ENCODE results near the gene NEK3.
"Not testable (repeated sequence)": the region's sequence is repeated elsewhere in the genome, so short reads cannot be mapped to it uniquely, and the experiment has no call there.

NEK3 gene

DNA sequence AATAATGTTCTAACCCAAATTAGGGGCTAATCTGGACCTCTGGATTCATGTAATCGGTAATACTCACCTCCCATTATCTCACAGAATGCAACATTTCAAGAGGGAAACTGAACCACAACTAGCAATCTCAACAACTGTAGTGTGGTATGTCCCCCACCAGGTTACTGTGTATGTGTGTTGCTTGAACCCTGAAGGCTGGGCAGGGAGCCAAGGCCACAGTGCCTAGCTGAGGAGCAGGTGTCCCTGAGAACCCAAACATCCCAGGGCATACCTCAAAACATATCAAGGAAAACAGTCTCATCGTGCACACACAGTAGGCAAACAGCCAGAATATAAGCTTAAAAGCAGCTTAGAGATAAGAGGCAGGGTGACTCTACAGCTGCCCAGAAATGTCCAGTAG lies 20.5 kb upstream of the NEK3 start:
- Mint-ChIP-seq H3K36me3 (peaks cover 83% of the 10 kb centered on the region), H3K4me3 (no peak overlapping the region), H3K4me1 (no peaks in the 10 kb centered on the region), H3K27ac (no peak overlapping the region), H3K9me3 (no peaks in the 10 kb centered on the region)
- DNase-seq (ENCODE audit: low spot score in 2 of 2) (no peak), ATAC-seq (no peak)

DNA sequence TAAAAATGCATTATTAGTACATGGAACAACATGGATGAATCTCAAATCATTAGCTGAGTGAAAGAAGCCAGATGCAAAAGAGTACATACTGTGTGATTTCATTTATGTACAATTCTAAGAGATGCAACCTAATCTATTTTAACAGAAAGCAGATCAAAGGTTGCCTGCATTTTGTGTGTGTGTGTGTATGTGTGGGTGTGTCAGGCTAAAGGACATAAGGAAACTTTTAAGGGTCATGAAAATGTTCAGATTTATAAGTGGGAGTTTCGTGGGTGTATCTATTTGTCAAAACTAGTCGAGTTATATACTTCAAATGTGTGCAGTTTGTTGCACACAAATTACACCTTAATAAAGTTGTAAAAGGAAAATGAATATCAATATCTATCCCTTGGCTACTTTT lies 17.9 kb upstream of the NEK3 start:
- no peak for ATAC-seq
- no peak for DNase-seq (ENCODE audit: low spot score in 2 of 2)
- Mint-ChIP-seq H3K36me3 (peaks cover 81% of the 10 kb centered on the region), H3K4me3 (no peak overlapping the region), H3K4me1 (no peaks in the 10 kb centered on the region), H3K9me3 (no peaks in the 10 kb centered on the region), H3K27ac (peak overlapping the region; percentile 2)

GRCh38 chr13:52173970-52174369 lies 14.6 kb upstream of the NEK3 start:
- H3K27ac Mint-ChIP-seq; DNase-seq (ENCODE audit: low spot score in 2 of 2); H3K9me3 Mint-ChIP-seq; H3K4me3 Mint-ChIP-seq; H3K4me1 Mint-ChIP-seq; ATAC-seq: not testable (repeated sequence)
- peaks cover 78% of the 10 kb centered on the region for H3K36me3 Mint-ChIP-seq

GRCh38 chr13:52173373-52173772 lies 14.0 kb upstream of the NEK3 start:
- Mint-ChIP-seq H3K4me3 (no peak overlapping the region), H3K27ac (peak overlapping the region; percentile 60), H3K4me1 (no peaks in the 10 kb centered on the region), H3K9me3 (no peaks in the 10 kb centered on the region), H3K36me3 (peaks cover 81% of the 10 kb centered on the region)
- DNase-seq (ENCODE audit: low spot score in 2 of 2): no peak
- no peak for ATAC-seq

DNA sequence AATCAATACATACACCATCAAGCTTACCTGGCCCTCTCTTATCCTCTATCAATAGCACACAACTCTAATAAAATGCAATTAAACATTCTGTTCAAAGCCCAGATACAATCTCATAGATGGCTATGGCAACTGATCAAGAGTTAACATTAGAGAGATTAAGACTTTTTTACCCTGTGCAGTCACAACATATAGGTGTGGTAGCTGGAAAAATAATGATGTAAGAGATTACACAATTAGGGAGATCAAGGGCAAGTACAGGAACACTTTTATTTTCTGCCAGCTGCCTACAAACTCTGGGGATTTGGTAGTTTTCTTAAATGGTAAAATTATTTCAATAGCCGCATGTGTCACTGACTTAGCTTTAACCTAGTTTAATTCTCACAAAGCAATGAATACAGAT lies 12.3 kb upstream of the NEK3 start:
- H3K36me3 Mint-ChIP-seq: peaks cover 85% of the 10 kb centered on the region
- ATAC-seq, H3K27ac Mint-ChIP-seq: not testable (repeated sequence)

GRCh38 chr13:52170828-52171391 lies 11.5 kb upstream of the NEK3 start:
- not testable (repeated sequence) for ATAC-seq; H3K4me3 Mint-ChIP-seq; H3K9me3 Mint-ChIP-seq; H3K4me1 Mint-ChIP-seq; H3K27ac Mint-ChIP-seq; DNase-seq (ENCODE audit: low spot score in 2 of 2)
- peaks cover 91% of the 10 kb centered on the region for H3K36me3 Mint-ChIP-seq

More for the DNA sequence above, 12.3 kb upstream of the NEK3 start:
- not testable (repeated sequence) for DNase-seq (ENCODE audit: low spot score in 2 of 2); H3K4me1 Mint-ChIP-seq; H3K4me3 Mint-ChIP-seq; H3K9me3 Mint-ChIP-seq

- no peaks in the 10 kb centered on the region for H3K9me3 Mint-ChIP-seq
- no peaks in the 10 kb centered on the region for H3K4me1 Mint-ChIP-seq
- H3K27ac Mint-ChIP-seq: no peak overlapping the region
- H3K4me3 Mint-ChIP-seq: no peak overlapping the region
- DNase-seq (ENCODE audit: low spot score in 2 of 2): no peak
- peaks cover 86% of the 10 kb centered on the region for H3K36me3 Mint-ChIP-seq
- no peak for ATAC-seq
Observed at GRCh38 chr13:52169839-52170238, 10.4 kb upstream of the NEK3 start.

GRCh38 chr13:52165411-52165810 lies 6.0 kb upstream of the NEK3 start:
- Mint-ChIP-seq H3K4me1 (no peaks in the 10 kb centered on the region), H3K27ac (no peak overlapping the region), H3K4me3 (no peak overlapping the region), H3K9me3 (no peaks in the 10 kb centered on the region), H3K36me3 (peaks cover 49% of the 10 kb centered on the region)
- no peak for ATAC-seq
- no peak for DNase-seq (ENCODE audit: low spot score in 2 of 2)

DNA sequence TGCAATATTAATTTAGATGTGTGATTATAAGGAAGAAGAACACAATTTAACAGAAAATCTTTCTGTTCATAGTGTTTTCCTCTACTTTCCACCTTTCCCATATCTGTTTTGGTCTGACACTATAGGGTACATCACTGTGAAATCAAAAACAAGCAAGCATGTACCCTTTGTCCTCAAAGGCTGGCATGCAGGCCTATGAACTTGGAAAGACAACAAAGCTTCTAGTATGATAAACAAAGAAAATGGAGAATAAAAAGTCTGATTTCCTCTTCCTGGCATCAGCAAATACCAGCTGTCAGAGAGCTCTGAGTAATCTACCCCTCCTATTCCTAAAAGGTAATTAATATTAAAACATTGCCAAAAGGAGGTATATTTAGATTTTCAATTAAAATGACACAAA lies 5.6 kb upstream of the NEK3 start:
- Mint-ChIP-seq H3K36me3 (peaks cover 45% of the 10 kb centered on the region), H3K27ac (no peak overlapping the region), H3K4me1 (peaks cover 2% of the 10 kb centered on the region), H3K4me3 (no peak overlapping the region), H3K9me3 (no peaks in the 10 kb centered on the region)
- no peak for DNase-seq (ENCODE audit: low spot score in 2 of 2)
- ATAC-seq: no peak

- peaks cover 34% of the 10 kb centered on the region for H3K36me3 Mint-ChIP-seq
- H3K27ac Mint-ChIP-seq; H3K9me3 Mint-ChIP-seq; ATAC-seq; DNase-seq (ENCODE audit: low spot score in 2 of 2); H3K4me3 Mint-ChIP-seq; H3K4me1 Mint-ChIP-seq: not testable (repeated sequence)
Observed at GRCh38 chr13:52163878-52164277, 4.5 kb upstream of the NEK3 start.

DNA sequence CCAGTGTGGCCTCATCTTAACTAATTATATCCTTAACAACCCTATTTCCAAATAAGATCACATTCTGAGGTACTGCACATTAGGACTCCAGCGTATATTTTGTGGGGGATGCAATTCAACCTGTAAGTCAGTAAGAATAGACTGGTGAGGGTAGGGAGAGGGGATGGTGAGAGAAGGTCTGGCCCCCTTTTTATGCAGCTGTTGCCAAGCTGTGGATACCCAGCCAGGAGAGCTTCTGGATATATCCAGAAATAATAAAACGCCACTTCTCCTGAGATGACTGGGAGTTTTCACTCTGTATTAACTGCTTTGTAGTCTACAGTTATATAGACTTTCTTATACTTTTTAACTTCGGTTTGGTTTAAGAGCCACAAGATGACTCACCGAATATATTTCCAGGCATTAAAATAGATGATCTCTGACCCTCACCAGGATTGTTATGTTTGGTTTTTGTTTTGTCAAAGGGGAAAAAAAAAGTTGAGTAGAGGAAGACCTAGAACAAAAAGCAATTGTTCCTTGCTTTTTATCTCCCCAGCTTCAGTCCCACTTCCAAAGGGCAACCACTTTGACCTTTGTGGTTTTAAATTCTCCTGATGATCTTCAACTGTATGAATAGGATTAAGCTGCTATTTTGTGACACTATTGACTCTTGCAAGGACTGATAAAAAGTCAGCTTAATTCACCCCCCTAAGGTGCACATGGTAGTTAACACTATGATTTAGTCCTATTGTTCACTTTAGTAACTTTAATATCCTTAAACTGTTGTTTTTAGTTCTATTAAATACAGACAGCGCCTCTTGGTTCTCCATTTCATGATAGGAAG lies 3.1 kb upstream of the NEK3 start:
- Mint-ChIP-seq H3K36me3 (peaks cover 20% of the 10 kb centered on the region), H3K4me1 (peaks cover 18% of the 10 kb centered on the region), H3K9me3 (no peaks in the 10 kb centered on the region), H3K27ac (no peak overlapping the region), H3K4me3 (no peak overlapping the region)
- DNase-seq (ENCODE audit: low spot score in 2 of 2) (no peak), ATAC-seq (no peak)

GRCh38 chr13:52161181-52161646 lies 1.8 kb upstream of the NEK3 start:
- Mint-ChIP-seq H3K36me3 (peaks cover 7% of the 10 kb centered on the region), H3K9me3 (no peaks in the 10 kb centered on the region), H3K4me1 (peaks cover 27% of the 10 kb centered on the region), H3K4me3 (no peak overlapping the region), H3K27ac (no peak overlapping the region)
- no peak for ATAC-seq
- no peak for DNase-seq (ENCODE audit: low spot score in 2 of 2)

DNA sequence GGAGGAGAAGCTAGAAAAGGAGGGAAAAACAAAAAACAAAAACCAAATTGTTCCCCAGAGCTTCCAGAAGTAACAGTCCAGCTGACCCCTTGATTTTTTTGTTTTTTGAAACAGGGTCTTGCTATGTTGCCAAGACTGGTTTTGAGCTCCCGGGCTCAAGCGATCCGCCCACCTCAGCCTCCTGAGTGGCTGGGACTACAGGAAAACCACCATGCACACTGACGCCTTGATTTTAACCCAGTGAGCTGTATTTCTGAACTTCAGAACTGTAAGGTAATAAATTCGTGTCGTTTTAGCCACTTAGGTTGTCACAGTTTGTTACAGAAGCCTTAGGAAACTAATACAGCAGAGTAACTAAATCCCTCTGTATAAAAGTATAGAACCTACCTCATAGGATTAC lies 1.1 kb upstream of the NEK3 start:
- peaks cover 27% of the 10 kb centered on the region for H3K4me1 Mint-ChIP-seq

GRCh38 chr13:52160053-52160452 lies 656 bp upstream of the NEK3 start:
- peak overlapping the region; percentile 73 for H3K4me3 Mint-ChIP-seq
- peaks cover 27% of the 10 kb centered on the region for H3K4me1 Mint-ChIP-seq
- H3K27ac Mint-ChIP-seq: peak overlapping the region; percentile 81
- no peak for DNase-seq (ENCODE audit: low spot score in 2 of 2)
- no peaks in the 10 kb centered on the region for H3K9me3 Mint-ChIP-seq
- no peaks in the 10 kb centered on the region for H3K36me3 Mint-ChIP-seq
- ATAC-seq: no peak

More for the DNA sequence above, 1.1 kb upstream of the NEK3 start:
- Mint-ChIP-seq H3K4me3 (no peak overlapping the region), H3K9me3 (no peaks in the 10 kb centered on the region), H3K27ac (no peak overlapping the region), H3K36me3 (peaks cover under 1% of the 10 kb centered on the region)
- DNase-seq (ENCODE audit: low spot score in 2 of 2): no peak
- ATAC-seq: no peak

DNA sequence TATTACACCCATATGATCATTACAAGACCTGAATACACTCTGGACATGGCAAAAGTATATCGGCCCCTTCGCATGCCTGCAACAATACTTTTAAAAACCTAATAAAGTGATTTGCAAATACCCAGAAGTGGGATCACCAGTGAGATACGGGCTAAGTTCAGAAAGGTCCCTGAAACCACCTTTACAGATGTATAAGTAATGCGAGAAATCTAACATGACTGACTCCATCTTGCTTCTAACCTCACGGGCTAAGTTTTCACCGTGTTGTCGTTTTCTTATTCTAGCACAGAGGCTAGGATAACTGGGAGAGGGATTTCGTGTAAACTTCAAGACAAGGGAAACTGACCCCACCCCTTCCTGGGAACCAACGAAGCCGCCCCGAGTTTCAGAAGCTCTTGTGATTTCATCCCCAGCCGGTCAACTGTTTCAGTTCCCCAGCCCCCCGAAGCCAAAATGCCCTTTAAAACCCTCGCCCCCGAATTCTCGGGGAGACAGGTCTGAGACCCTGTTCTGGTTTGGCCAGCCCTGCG lies 703 bp downstream of the NEK3 start:
- Mint-ChIP-seq H3K9me3 (no peaks in the 10 kb centered on the region), H3K4me3 (peak overlapping the region; percentile 73), H3K27ac (peak overlapping the region; percentile 81), H3K36me3 (no peaks in the 10 kb centered on the region), H3K4me1 (peaks cover 27% of the 10 kb centered on the region)
- DNase-seq (ENCODE audit: low spot score in 2 of 2) (no peak), ATAC-seq (no peak)

DNA sequence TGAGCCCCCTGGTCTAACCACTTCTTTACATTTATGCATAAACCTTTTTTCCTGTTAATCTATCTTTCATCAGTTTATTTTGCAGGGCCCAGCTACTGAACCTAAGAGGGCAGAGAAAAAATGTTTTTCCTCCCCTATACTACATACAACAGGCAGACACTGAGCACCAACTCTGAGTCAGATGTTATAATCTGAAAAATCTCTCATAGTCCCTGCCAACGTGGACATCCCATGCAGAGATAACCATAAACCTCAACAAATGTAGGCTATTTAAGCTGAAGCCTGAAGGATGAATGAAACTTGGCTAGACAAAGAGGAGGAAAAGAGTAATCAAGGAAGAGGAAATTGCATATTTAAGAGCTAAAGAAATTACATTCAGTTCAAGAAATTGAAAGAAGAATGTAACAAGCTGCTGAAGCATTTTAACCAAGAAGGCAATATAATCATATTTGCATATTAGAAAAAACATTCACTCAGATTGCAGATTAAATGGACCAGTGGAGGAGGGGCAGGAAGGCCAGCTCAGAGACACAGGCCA lies 2.6 kb downstream of the NEK3 start:
- no peak for DNase-seq (ENCODE audit: low spot score in 2 of 2)
- ATAC-seq: no peak
- H3K36me3 Mint-ChIP-seq: no peaks in the 10 kb centered on the region
- H3K9me3 Mint-ChIP-seq: no peaks in the 10 kb centered on the region
- no peak overlapping the region for H3K27ac Mint-ChIP-seq
- H3K4me3 Mint-ChIP-seq: no peak overlapping the region
- H3K4me1 Mint-ChIP-seq: peaks cover 27% of the 10 kb centered on the region

Measured in stimulated activated effector memory CD8-positive, alpha-beta T cell treated with anti-CD3 and anti-CD28 coated beads, Interleukin-12 subunit alpha, Interleukin-12 subunit beta, amount 100 ng/mL, for 72 hours (primary cell).